ENCODE data around the gene ITGA8. TPM values are rescaled to one million over a fixed set of nuclear protein-coding genes. Genes with fewer than 3 reads are reported as not detected.

The ITGA8 gene
- total RNA-seq, 1 experiment from 2014 or later, result 0.02 TPM

- Histone ChIP-seq H3K27ac (ENCODE audit: low read depth, low read length) (no peak overlapping the region), H3K79me2 (ENCODE audit: insufficient read depth, low read length) (no peaks in the 10 kb centered on the region), H2AFZ (ENCODE audit: low read depth, low read length, poor library complexity, severe bottlenecking) (no peak overlapping the region), H3K4me2 (ENCODE audit: low read length) (no peak overlapping the region), H4K20me1 (ENCODE audit: insufficient read depth) (no peaks in the 10 kb centered on the region), H3K9me3 (ENCODE audit: control insufficient read depth in 1 of 2, insufficient read depth in 1 of 2, low read depth in 1 of 2, low read length in 2 of 2) (no peaks in the 10 kb centered on the region), H3K4me3 (replicated peaks in 1 of 2; ENCODE audit: low read depth in 1 of 2, low read length in 2 of 2) (no peak overlapping the region), H3K36me3 (ENCODE audit: control insufficient read depth in 1 of 2, insufficient read depth in 2 of 2, low read length in 2 of 2) (no peaks in the 10 kb centered on the region), H3K9me2 (ENCODE audit: insufficient read depth) (no peaks in the 10 kb centered on the region), H3K27me3 (ENCODE audit: insufficient read depth, low read length) (peaks cover 28% of the 10 kb centered on the region; the same call in 1 of the 2 replicates), H3K9ac (ENCODE audit: low read length) (no peak overlapping the region), H3K4me1 (ENCODE audit: control insufficient read depth in 1 of 2, insufficient read depth in 2 of 2, low read length in 2 of 2) (no peaks in the 10 kb centered on the region)
- ChIA-PET CTCF (no interaction called here), POLR2A (no interaction called here), RAD21 (ENCODE audit: low non-redundant PET in 1 of 2, low total read pairs in 2 of 2, uncharacterized antibody in 2 of 2, unreplicated experiment in 2 of 2) (no interaction called here)
- no TSS peak for BruUV-seq (replicated peaks)
- ATAC-seq (no peak), DNase-seq (ENCODE audit: low read depth, low spot score) (no peak)
- intact Hi-C loops (cut with micrococcal nuclease), result no loop called here
- TF ChIP-seq ATF3 (IDR thresholded peaks at IDR 0.05), result no peak
- TF ChIP-seq EGR1 (IDR thresholded peaks at IDR 0.05; ENCODE audit: low read depth), result no peak
- no peak for TF ChIP-seq RAD21 (IDR thresholded peaks at IDR 0.05; ENCODE audit: low read depth)
- TF ChIP-seq ELF1 (IDR thresholded peaks at IDR 0.05; ENCODE audit: borderline replicate concordance, low read depth), result no peak
These were observed 156.5 kb downstream of the ITGA8 start for GRCh38 chr10:15563246-15563645.

- BruUV-seq (replicated peaks), result no TSS peak
- Histone ChIP-seq H3K9ac (ENCODE audit: low read length) (no peak overlapping the region), H3K4me2 (ENCODE audit: low read length) (no peak overlapping the region), H3K79me2 (ENCODE audit: insufficient read depth, low read length) (no peaks in the 10 kb centered on the region), H3K4me3 (replicated peaks in 1 of 2; ENCODE audit: low read depth in 1 of 2, low read length in 2 of 2) (no peak overlapping the region), H4K20me1 (ENCODE audit: insufficient read depth) (no peaks in the 10 kb centered on the region), H3K9me3 (ENCODE audit: control insufficient read depth in 1 of 2, insufficient read depth in 1 of 2, low read depth in 1 of 2, low read length in 2 of 2) (no peaks in the 10 kb centered on the region), H3K27ac (ENCODE audit: low read depth, low read length) (no peak overlapping the region), H2AFZ (ENCODE audit: low read depth, low read length, poor library complexity, severe bottlenecking) (no peak overlapping the region), H3K27me3 (ENCODE audit: insufficient read depth, low read length) (peaks cover 33% of the 10 kb centered on the region; the same call in 1 of the 2 replicates), H3K4me1 (ENCODE audit: control insufficient read depth in 1 of 2, insufficient read depth in 2 of 2, low read length in 2 of 2) (no peaks in the 10 kb centered on the region), H3K9me2 (ENCODE audit: insufficient read depth) (no peaks in the 10 kb centered on the region), H3K36me3 (ENCODE audit: control insufficient read depth in 1 of 2, insufficient read depth in 2 of 2, low read length in 2 of 2) (no peaks in the 10 kb centered on the region)
- TF ChIP-seq ZNF274 (IDR thresholded peaks at IDR 0.05; ENCODE audit: low read depth, low read length), result no peak
- TF ChIP-seq CEBPB (IDR thresholded peaks at IDR 0.05; ENCODE audit: low read depth), result no peak
- POLR2A ChIA-PET, result no interaction called here
- RAD21 ChIA-PET (ENCODE audit: low non-redundant PET in 1 of 2, low total read pairs in 2 of 2, uncharacterized antibody in 2 of 2, unreplicated experiment in 2 of 2), result no interaction called here
- CTCF ChIA-PET, result no interaction called here
- no peak for DNase-seq (ENCODE audit: low read depth, low spot score)
- ATAC-seq, result no peak
- intact Hi-C loops (cut with micrococcal nuclease), result no loop called here
These were observed 157.1 kb downstream of the ITGA8 start for GRCh38 chr10:15562578-15562977.
